Coronary artery (tissue), 2 donors: ENCODE data around the gene TCFL5.

Experiments
- DNase-seq: peaks from one replicate; pipeline ENCODE4 v3.0.0-alpha.2; 2017; ENCODE audit warnings: low spot score
- H3K27ac ChIP-seq, 2 donors: fragments of 200-600 bp; sonication (generic); one replicate each; pipeline ENCODE4 v1.5.1; 2016 to 2019
- H3K4me3 ChIP-seq: fragments of 200-600 bp; sonication (generic); 2 replicates; pipeline ENCODE4 v1.5.1; 2016; ENCODE audit warnings: mild to moderate bottlenecking, moderate library complexity
- TF ChIP-seq, protein P1 (sequence below): fragments of 200-600 bp; sonication (generic); IDR thresholded peaks from one replicate; pipeline ENCODE4 v1.5.1; 2019; ENCODE audit warnings: antibody characterized with exemption

The TCFL5 gene

DNA sequence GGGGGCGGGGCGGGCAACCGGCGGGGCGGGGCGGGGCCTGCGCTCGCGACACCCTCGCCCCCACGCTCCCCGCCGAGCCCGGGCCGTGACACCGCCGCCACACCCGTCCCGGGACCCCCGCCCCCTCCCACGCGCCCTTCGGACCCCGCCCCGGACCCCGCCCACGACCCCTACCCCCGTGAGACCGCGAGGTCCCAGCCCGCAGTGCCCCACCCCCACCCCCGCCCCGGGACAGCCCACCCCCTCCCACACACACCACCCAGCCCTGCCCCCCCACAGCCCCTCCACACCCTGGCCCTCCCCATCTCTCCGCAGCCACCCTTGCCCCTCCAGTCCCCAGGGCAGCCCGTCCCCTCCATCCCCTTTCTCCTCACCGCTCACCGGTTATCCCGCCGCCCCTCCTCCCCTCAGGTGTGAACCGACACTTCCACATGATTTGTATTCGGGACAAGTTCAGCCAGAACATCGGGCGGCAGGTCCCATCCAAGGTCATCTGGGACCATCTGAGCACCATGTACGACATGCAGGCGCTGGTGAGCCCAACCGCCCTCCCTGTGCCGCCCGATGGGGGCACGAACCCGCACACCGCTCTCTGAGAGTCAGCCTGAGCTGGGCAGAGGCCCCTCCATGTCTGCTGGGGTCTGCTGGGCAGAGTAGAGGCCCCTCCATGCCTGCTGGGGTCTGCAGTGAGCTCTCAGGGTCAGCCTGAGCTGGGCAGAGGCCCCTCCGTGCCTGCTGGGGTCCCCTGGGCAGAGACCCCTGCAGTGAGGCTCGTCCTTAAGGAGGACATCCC lies 64.7 kb downstream of the TCFL5 start:
- no peak for DNase-seq

DNA sequence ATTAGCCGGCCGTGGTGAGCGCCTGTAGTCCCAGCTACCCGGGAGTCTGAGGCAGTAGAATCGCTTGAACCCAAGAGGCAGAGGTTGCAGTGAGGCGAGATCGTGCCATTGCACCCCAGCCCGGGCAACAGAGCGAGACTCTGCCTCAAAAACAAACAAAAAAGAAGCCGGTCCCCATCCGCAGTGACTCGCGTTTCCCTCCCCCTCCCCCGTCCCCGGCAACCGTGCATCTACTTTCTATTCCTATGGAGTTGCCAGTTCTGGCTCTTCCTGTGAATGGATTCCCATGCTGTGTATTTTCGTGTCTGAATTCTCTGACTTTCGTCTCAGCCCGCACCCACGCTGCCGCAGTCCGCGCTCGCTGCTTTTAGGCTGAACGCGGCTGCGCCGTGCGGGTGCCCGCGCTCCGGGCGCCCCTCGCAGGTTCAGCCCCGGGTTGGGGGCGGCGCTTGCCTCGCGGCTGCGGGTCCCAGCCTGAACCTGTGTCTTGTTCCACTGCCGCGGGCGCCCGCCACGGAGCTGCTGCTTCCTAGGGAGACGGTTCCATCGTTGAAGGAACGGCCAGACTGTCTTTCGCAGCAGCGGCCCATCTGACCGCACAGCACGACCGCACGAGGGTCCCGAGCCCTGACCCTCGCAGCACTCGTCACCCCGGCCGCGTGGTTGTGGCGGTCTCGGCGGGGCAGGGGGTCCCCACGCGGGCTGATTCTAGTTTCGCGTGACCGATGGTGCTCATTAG lies 66.4 kb downstream of the TCFL5 start:
- TF ChIP-seq, protein P1, sequence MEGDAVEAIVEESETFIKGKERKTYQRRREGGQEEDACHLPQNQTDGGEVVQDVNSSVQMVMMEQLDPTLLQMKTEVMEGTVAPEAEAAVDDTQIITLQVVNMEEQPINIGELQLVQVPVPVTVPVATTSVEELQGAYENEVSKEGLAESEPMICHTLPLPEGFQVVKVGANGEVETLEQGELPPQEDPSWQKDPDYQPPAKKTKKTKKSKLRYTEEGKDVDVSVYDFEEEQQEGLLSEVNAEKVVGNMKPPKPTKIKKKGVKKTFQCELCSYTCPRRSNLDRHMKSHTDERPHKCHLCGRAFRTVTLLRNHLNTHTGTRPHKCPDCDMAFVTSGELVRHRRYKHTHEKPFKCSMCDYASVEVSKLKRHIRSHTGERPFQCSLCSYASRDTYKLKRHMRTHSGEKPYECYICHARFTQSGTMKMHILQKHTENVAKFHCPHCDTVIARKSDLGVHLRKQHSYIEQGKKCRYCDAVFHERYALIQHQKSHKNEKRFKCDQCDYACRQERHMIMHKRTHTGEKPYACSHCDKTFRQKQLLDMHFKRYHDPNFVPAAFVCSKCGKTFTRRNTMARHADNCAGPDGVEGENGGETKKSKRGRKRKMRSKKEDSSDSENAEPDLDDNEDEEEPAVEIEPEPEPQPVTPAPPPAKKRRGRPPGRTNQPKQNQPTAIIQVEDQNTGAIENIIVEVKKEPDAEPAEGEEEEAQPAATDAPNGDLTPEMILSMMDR = no peak
- DNase-seq = no peak
- Histone ChIP-seq H3K27ac (peak overlapping the region; percentile 87 to 89), H3K4me3 (peak overlapping the region; percentile 89)

More for the DNA sequence above, 64.7 kb downstream of the TCFL5 start:
- peak overlapping the region; percentile 87 to 91 for H3K27ac ChIP-seq
- TF ChIP-seq, protein P1 = no peak
- peak overlapping the region; percentile 89 for H3K4me3 ChIP-seq

DNA sequence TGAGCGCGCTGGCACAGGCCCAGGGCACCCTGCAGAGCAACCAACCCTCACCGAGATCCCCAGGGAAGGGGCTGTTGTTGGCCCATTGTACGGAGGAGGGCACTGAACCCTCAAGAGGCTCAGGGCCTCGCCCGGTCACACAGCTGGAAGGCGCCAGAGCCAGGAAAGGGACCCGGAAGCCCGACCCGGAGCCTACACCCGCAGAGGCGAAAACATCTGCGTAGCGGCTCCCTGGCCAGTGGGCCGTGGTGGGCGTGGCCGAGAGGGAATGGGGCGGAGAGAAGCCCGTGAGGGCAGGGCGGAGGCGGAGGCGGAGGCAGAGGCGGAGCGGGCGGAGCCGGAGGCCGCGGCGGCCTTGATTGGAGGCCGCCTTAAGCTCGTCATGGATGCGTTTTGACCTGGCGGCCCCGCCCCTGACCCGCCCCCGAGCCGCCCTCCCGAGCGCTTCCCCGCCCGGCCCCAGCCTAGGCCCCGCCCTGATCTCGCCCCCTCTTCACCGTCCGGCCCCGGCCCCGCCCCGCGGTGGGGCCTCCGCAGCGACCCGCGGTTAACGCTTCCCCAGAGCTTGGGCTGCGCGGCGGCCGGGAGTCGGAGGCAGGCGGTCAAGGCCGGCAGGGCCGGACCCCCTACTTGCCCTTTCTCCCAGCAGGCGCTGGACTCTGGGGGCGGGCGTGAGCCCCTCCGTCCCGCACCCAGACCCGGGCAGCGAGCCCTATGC lies 67.5 kb downstream of the TCFL5 start:
- peak; percentile 97 for DNase-seq
- TF ChIP-seq, protein P1 = no peak
- Histone ChIP-seq H3K4me3 (peak overlapping the region; percentile 89), H3K27ac (peak overlapping the region; percentile 87 to 95)

DNA sequence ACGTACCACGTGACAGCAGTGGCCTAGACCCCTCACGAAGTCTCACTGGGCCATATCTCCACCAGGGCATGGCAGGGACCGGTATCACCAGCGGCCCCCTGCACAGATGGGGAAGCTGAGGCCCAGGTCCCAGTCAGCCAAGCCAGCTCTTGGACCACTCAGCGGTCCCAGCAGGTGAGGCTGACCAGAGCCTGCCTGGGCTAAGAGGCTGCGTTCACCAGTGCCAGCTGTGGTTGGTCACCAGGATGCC lies 67.9 kb downstream of the TCFL5 start:
- Histone ChIP-seq H3K27ac (peak overlapping the region; percentile 83 to 95), H3K4me3 (peak overlapping the region; percentile 75)
- TF ChIP-seq, protein P1 = no peak
- no peak for DNase-seq

DNA sequence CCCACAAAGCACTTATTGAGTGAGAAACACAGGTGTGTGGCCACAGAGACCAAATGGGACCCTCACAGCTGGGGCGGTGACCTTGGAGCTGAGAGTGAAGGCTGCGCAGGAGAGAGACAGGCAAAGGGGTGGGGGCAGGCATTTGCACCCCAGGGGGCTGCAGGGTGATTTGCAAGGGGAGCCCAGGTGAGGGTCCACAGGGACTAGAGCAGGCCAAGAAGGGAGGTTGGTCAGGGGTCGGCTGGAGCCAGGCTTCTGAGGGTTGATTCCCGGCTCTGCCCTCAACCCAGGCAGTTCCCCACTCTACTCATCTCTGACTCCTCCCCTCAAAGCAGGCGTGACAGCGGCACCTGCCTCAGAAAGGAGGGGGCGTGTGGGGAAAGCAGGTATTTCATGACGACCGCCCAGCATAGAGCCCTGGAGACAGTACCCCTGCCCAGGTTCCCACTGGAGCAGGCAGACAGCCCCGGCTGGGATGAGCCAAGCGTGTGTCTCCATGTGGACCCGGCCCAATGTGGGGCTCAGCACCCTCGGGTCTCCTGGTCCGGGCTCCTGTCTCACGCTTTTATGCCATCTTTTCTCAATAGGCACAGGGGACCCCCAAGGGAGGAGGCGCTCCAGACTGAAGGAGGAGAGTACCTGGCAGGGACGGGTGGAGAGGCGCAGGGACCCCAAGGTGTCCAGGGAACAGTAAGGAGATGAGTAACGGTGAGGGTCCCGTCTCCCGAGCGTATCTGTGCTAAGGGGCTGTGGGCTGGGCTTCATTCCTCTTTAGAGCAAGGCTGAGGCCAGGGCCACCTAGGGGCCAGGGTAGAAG lies 68.5 kb downstream of the TCFL5 start:
- TF ChIP-seq, protein P1 = no peak
- no peak for DNase-seq
- peak overlapping the region; percentile 75 for H3K4me3 ChIP-seq
- peak overlapping the region; percentile 83 to 95 for H3K27ac ChIP-seq

DNA sequence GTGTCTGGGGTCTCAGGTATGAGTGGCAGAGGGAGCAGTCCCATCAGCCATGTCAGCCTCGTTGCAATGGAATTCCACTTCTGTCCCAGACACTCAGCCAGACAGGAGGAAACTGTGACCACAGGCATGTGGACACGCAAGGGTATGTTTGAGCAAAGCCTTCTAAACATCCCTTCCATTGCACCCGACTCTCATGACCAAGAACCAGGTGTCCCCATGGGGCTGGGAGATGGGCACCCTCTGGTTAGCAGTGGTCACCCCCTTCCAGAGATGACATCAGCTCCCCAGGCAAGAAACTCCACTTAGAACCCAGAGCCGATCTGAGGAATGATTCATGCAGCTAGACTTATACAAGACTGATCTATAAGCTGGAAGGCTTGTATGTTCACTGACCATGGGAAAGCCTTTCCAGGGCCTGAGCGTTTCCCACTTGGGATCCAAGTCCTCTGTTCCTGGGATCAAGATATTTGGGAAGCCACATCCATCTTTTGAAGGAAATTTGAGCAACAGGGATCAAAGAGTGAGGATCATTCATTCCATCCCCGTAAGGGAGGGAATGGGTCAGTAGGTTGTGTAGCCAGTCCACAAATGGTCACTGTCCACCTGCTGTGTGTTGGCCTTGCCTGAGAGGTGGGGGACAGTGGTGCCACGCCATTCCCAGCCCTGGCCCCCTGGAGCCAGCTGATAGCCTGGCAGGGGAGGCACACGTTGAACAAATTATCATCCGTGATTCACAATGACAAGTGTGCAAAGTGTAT lies 69.3 kb downstream of the TCFL5 start:
- TF ChIP-seq, protein P1 = no peak
- H3K27ac ChIP-seq = no peak overlapping the region
- DNase-seq = no peak
- no peak overlapping the region for H3K4me3 ChIP-seq
